ENCODE results near the gene ZNHIT1.

ZNHIT1 gene

GRCh38 chr7:101217388-101218235 is at the start of gene ZNHIT1, which contains the start of gene PLOD3:
Gene ZNHIT1 (plus strand): TSS chr7:101218165. CDS start chr7:101218196, 31 bp downstream.
Gene PLOD3 (minus strand): TSS chr7:101217581. CDS start chr7:101217274, 307 bp downstream.
- peak; percentile 67 for DNase-seq

GRCh38 chr7:101168412-101169049 is 49.4 kb upstream of the ZNHIT1 start:
- DNase-seq: no peak

GRCh38 chr7:101169110-101169837 is 48.7 kb upstream of the ZNHIT1 start:
- no peak for DNase-seq

- DNase-seq: no peak
Measured at GRCh38 chr7:101169838-101170551, 48.0 kb upstream of the ZNHIT1 start.

GRCh38 chr7:101170617-101171441 is 47.1 kb upstream of the ZNHIT1 start:
- DNase-seq: no peak

- no peak for DNase-seq
Measured at GRCh38 chr7:101171442-101171837, 46.5 kb upstream of the ZNHIT1 start.

- DNase-seq: no peak
Measured at GRCh38 chr7:101172005-101172853, 45.7 kb upstream of the ZNHIT1 start.

- DNase-seq: no peak
Measured at GRCh38 chr7:101172854-101173751, 44.9 kb upstream of the ZNHIT1 start.

GRCh38 chr7:101173752-101174244 is 44.2 kb upstream of the ZNHIT1 start:
- no peak for DNase-seq

- no peak for DNase-seq
Measured at GRCh38 chr7:101174322-101174854, 43.6 kb upstream of the ZNHIT1 start.

GRCh38 chr7:101175664-101176063 is 42.3 kb upstream of the ZNHIT1 start:
- no peak for DNase-seq

- DNase-seq: no peak
Measured at GRCh38 chr7:101177644-101178043, 40.3 kb upstream of the ZNHIT1 start.

- DNase-seq: no peak
Measured at GRCh38 chr7:101179117-101179516, 38.8 kb upstream of the ZNHIT1 start.

- no peak for DNase-seq
Measured at GRCh38 chr7:101179713-101180112, 38.3 kb upstream of the ZNHIT1 start.

GRCh38 chr7:101180130-101180755 is 37.7 kb upstream of the ZNHIT1 start, which contains the start of gene NAT16:
Gene NAT16 (minus strand): TSS chr7:101180293. CDS start chr7:101174807, 5,486 bp downstream.
- no peak for DNase-seq

GRCh38 chr7:101185258-101185839 is 32.6 kb upstream of the ZNHIT1 start:
- DNase-seq: no peak

GRCh38 chr7:101186194-101186593 is 31.8 kb upstream of the ZNHIT1 start:
- DNase-seq: no peak

GRCh38 chr7:101186844-101187428 is 31.0 kb upstream of the ZNHIT1 start:
- no peak for DNase-seq
